WI38 (cell line): ENCODE measurements around the gene PDLIM4.

Experiments used
- H3K4me3 ChIP-seq: 2 replicates; pipeline ENCODE4 v1.5.1; 2011; ENCODE audit warnings: low read depth, mild to moderate bottlenecking, control low read depth, low read length
- CTCF ChIP-seq: IDR thresholded peaks from 2 replicates; pipeline ENCODE4 v1.5.1; 2012; ENCODE audit warnings: low read depth, mild to moderate bottlenecking, control low read depth, low read length

Gene PDLIM4

GRCh38 chr5:132300577-132301343, 43.3 kb downstream of the PDLIM4 start:
- no peak overlapping the region for H3K4me3 ChIP-seq
- no peak for TF ChIP-seq CTCF

- no peak for TF ChIP-seq CTCF
- H3K4me3 ChIP-seq, result no peak overlapping the region
Measured at GRCh38 chr5:132301344-132302271, 44.1 kb downstream of the PDLIM4 start.

GRCh38 chr5:132302413-132302812, 44.9 kb downstream of the PDLIM4 start:
- no peak overlapping the region for H3K4me3 ChIP-seq
- TF ChIP-seq CTCF, result no peak

GRCh38 chr5:132303589-132303988, 46.1 kb downstream of the PDLIM4 start:
- no peak for TF ChIP-seq CTCF
- no peak overlapping the region for H3K4me3 ChIP-seq

- no peak overlapping the region for H3K4me3 ChIP-seq
- TF ChIP-seq CTCF, result no peak
Measured at GRCh38 chr5:132305420-132305819, 47.9 kb downstream of the PDLIM4 start.

- H3K4me3 ChIP-seq, result no peak overlapping the region
- TF ChIP-seq CTCF, result no peak
Measured at GRCh38 chr5:132308701-132309100, 51.2 kb downstream of the PDLIM4 start.

GRCh38 chr5:132309679-132310078, 52.2 kb downstream of the PDLIM4 start:
- H3K4me3 ChIP-seq, result no peak overlapping the region
- no peak for TF ChIP-seq CTCF
